Osteocyte (in vitro differentiated cells): ENCODE data around the gene ARID5A. TPM values are rescaled to one million over a fixed set of nuclear protein-coding genes. Genes with fewer than 3 reads are reported as not detected.

Experiments used
- DNase-seq: peaks from one replicate; pipeline ENCODE4 v3.0.0; 2021; ENCODE audit warnings: mixed read lengths; ENCODE audit not compliant: unreplicated experiment; ENCODE audit errors: extremely low spot score
- H3K27ac Mint-ChIP-seq: one replicate; pipeline ENCODE4 v1.8.0; 2021; ENCODE audit warnings: mild to moderate bottlenecking, mixed read lengths; ENCODE audit not compliant: unreplicated experiment
- H3K27me3 Mint-ChIP-seq: one replicate; pipeline ENCODE4 v1.8.0; 2021; ENCODE audit warnings: mixed read lengths; ENCODE audit not compliant: unreplicated experiment
- H3K36me3 Mint-ChIP-seq: one replicate; pipeline ENCODE4 v1.8.0; 2021; ENCODE audit warnings: mixed read lengths; ENCODE audit not compliant: unreplicated experiment
- H3K4me1 Mint-ChIP-seq: one replicate; pipeline ENCODE4 v1.8.0; 2021; ENCODE audit warnings: mixed read lengths; ENCODE audit not compliant: unreplicated experiment
- H3K4me3 Mint-ChIP-seq: one replicate; pipeline ENCODE4 v1.8.0; 2021; ENCODE audit warnings: mild to moderate bottlenecking, moderate library complexity, mixed read lengths; ENCODE audit not compliant: unreplicated experiment
- H3K9me3 Mint-ChIP-seq: one replicate; pipeline ENCODE4 v1.8.0; 2021; ENCODE audit warnings: mixed read lengths; ENCODE audit not compliant: unreplicated experiment
- CTCF ChIP-seq: fragments of 200-600 bp; sonication (generic); IDR thresholded peaks from 2 replicates; pipeline ENCODE4 v1.5.0; 2021; ENCODE audit warnings: antibody characterized with exemption, mild to moderate bottlenecking, moderate library complexity
- total RNA-seq: library from RNA; stranded (reverse); gene quantifications from 2 replicates; pipeline ENCODE4 v1.2.1, GENCODE V29; 2021

ARID5A gene
- total RNA-seq, 1 donor from 2014 or later: 25.9 TPM

DNA sequence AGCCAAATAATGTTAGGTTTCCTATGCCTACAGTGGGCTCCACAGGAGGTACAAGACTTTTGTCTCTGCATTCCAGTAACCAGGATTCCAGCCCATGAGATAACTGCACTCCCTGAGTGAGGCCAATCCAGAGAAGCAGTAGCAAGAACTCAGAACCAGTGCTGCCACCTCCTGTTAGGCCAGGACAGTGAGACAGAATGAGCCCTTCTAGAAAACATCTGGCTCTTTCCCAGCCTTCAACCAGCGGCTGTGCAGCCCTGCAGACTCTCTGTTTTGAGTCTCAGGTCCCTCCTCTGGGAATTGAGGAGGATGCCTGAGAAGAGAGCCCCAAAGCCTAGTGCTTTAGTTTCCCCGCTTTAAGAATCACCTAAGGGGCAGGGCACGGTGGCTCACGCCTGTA lies 44.2 kb downstream of the ARID5A start:
- H3K36me3 Mint-ChIP-seq: peaks cover 3% of the 10 kb centered on the region
- H3K27ac Mint-ChIP-seq: no peak overlapping the region
- H3K4me1 Mint-ChIP-seq: peaks cover 10% of the 10 kb centered on the region
- H3K9me3 Mint-ChIP-seq: no peaks in the 10 kb centered on the region
- no peak overlapping the region for H3K4me3 Mint-ChIP-seq
- peak; percentile 55 for TF ChIP-seq CTCF
- H3K27me3 Mint-ChIP-seq: no peaks in the 10 kb centered on the region
- no peak for DNase-seq

DNA sequence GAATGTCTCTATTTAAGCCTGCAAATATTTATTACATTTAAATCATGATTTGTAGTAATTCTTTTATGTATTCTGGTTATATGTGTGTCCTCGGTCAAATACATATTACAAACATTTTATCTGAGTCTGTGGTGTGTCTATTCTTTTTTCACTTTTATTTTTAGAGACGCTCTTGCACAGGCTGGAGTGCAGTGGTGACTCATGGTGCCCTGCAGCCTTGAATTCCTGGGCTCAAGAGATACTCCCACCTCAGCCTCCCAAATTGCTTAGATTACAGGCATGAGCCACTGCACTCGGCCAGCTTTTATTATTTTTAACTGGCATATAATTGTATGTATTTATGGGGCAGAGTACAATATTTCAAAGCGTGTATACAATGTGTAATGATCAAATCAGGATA lies 47.5 kb downstream of the ARID5A start:
- Mint-ChIP-seq H3K27ac (peak overlapping the region; percentile 29), H3K4me1 (peaks cover 20% of the 10 kb centered on the region), H3K9me3 (no peaks in the 10 kb centered on the region), H3K27me3 (no peaks in the 10 kb centered on the region), H3K4me3 (no peak overlapping the region), H3K36me3 (peaks cover 9% of the 10 kb centered on the region)
- no peak for TF ChIP-seq CTCF
- no peak for DNase-seq

GRCh38 chr2:96587843-96588242 lies 51.3 kb downstream of the ARID5A start:
- no peak for TF ChIP-seq CTCF
- no peak overlapping the region for H3K27ac Mint-ChIP-seq
- H3K27me3 Mint-ChIP-seq: no peaks in the 10 kb centered on the region

GRCh38 chr2:96591054-96591453 lies 54.5 kb downstream of the ARID5A start:
- H3K4me1 Mint-ChIP-seq: peaks cover 9% of the 10 kb centered on the region
- no peaks in the 10 kb centered on the region for H3K27me3 Mint-ChIP-seq
- DNase-seq: no peak
- H3K27ac Mint-ChIP-seq: no peak overlapping the region
- no peak for TF ChIP-seq CTCF
- no peak overlapping the region for H3K4me3 Mint-ChIP-seq
- peaks cover 37% of the 10 kb centered on the region for H3K36me3 Mint-ChIP-seq
- no peaks in the 10 kb centered on the region for H3K9me3 Mint-ChIP-seq

More at GRCh38 chr2:96587843-96588242, 51.3 kb downstream of the ARID5A start:
- no peaks in the 10 kb centered on the region for H3K9me3 Mint-ChIP-seq
- H3K4me3 Mint-ChIP-seq: no peak overlapping the region
- H3K4me1 Mint-ChIP-seq: peaks cover 20% of the 10 kb centered on the region
- DNase-seq: no peak
- peaks cover 16% of the 10 kb centered on the region for H3K36me3 Mint-ChIP-seq

DNA sequence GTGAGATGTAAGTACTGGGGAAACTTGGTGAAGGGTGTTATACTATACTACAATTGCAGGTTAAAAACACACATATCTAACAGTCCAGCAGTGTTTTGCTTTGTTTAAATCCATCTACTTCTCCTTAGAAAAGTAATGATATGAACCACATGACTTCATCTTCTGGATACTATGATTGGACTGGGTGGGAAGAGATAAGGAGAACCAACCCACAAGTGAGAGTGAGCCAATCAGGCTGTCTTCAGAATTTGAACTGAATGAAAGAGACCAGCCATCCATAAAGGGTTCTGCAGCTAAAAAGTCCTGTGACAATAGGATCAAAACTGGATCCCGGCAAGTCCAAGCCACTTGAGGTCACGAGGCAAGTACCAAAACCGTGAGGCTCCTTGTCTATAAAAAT lies 54.9 kb downstream of the ARID5A start:
- Mint-ChIP-seq H3K4me3 (no peak overlapping the region), H3K4me1 (peaks cover 9% of the 10 kb centered on the region), H3K9me3 (no peaks in the 10 kb centered on the region), H3K27ac (no peak overlapping the region), H3K36me3 (peaks cover 37% of the 10 kb centered on the region), H3K27me3 (no peaks in the 10 kb centered on the region)
- TF ChIP-seq CTCF: no peak
- DNase-seq: no peak
